ENCODE measurements around the gene AMZ2.

The AMZ2 gene

GRCh38 chr17:68299817-68300216, 52.0 kb downstream of the AMZ2 start:
- no peaks in the 10 kb centered on the region for H4K20me1 ChIP-seq (ENCODE audit: insufficient read depth, low read length)
- H3K79me2 ChIP-seq (ENCODE audit: insufficient read depth, low read length) = no peaks in the 10 kb centered on the region
- no peaks in the 10 kb centered on the region for H3K36me3 ChIP-seq (ENCODE audit: insufficient read depth, low read length)
- no peak overlapping the region for H3K4me3 ChIP-seq (ENCODE audit: low read depth, low read length, poor library complexity, severe bottlenecking)
- no peaks in the 10 kb centered on the region for H3K9me2 ChIP-seq (ENCODE audit: low read depth, low read length)
- H3K9me3 ChIP-seq (ENCODE audit: low read length) = no peaks in the 10 kb centered on the region
- H3K9ac ChIP-seq (ENCODE audit: low read length) = no peak overlapping the region
- H3K27ac ChIP-seq (ENCODE audit: low read depth, low read length, poor library complexity, severe bottlenecking) = no peak overlapping the region
- no peak overlapping the region for H3K4me2 ChIP-seq (ENCODE audit: low read length)
- H3F3A ChIP-seq (ENCODE audit: insufficient read depth, low read length) = no peaks in the 10 kb centered on the region
- no peaks in the 10 kb centered on the region for H3K27me3 ChIP-seq (ENCODE audit: insufficient read depth, low read length)
- H3K4me1 ChIP-seq (ENCODE audit: insufficient read depth, low read length, severe bottlenecking) = peaks cover 16% of the 10 kb centered on the region
- no peak for TF ChIP-seq EZH2 (IDR thresholded peaks at IDR 0.05; ENCODE audit: borderline replicate concordance, low read length)
- TF ChIP-seq, protein P1, sequence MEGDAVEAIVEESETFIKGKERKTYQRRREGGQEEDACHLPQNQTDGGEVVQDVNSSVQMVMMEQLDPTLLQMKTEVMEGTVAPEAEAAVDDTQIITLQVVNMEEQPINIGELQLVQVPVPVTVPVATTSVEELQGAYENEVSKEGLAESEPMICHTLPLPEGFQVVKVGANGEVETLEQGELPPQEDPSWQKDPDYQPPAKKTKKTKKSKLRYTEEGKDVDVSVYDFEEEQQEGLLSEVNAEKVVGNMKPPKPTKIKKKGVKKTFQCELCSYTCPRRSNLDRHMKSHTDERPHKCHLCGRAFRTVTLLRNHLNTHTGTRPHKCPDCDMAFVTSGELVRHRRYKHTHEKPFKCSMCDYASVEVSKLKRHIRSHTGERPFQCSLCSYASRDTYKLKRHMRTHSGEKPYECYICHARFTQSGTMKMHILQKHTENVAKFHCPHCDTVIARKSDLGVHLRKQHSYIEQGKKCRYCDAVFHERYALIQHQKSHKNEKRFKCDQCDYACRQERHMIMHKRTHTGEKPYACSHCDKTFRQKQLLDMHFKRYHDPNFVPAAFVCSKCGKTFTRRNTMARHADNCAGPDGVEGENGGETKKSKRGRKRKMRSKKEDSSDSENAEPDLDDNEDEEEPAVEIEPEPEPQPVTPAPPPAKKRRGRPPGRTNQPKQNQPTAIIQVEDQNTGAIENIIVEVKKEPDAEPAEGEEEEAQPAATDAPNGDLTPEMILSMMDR (IDR thresholded peaks at IDR 0.05; ENCODE audit: low read length) = no peak
- no peak overlapping the region for H2AFZ ChIP-seq (ENCODE audit: low read length)

DNA sequence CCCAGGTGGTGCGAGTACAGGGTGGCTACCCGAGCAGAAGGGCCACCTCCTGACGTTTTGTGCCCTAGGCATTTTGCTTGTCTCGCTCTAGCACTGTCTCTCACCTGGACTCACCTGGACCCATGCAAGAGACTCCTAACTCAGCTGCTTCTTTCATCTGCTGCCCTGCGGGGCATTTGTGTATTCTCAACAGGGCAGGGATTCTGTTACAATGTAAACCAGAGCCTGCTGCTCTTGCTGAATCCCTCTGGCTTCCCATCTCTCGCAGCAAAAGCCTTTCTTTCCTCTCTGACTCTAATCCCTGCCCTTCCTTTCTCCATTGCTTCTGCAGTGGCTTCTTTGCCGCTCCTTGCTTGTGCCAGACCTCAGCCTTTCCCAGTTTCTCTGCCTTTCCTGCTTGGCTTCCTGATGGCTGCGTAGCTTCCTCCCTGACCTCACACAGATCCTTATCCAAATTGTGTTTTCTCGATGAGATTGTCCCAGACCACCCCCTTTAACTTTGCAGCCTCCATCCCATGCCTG, 53.7 kb downstream of the AMZ2 start:
- Histone ChIP-seq H2AFZ (ENCODE audit: low read length) (no peak overlapping the region), H3K27ac (ENCODE audit: low read depth, low read length, poor library complexity, severe bottlenecking) (no peak overlapping the region), H3K4me1 (ENCODE audit: insufficient read depth, low read length, severe bottlenecking) (peaks cover 7% of the 10 kb centered on the region), H3F3A (ENCODE audit: insufficient read depth, low read length) (no peaks in the 10 kb centered on the region), H3K4me3 (ENCODE audit: low read depth, low read length, poor library complexity, severe bottlenecking) (no peak overlapping the region), H4K20me1 (ENCODE audit: insufficient read depth, low read length) (no peaks in the 10 kb centered on the region), H3K36me3 (ENCODE audit: insufficient read depth, low read length) (peaks cover 7% of the 10 kb centered on the region), H3K27me3 (ENCODE audit: insufficient read depth, low read length) (no peaks in the 10 kb centered on the region), H3K9ac (ENCODE audit: low read length) (no peak overlapping the region), H3K79me2 (ENCODE audit: insufficient read depth, low read length) (no peaks in the 10 kb centered on the region), H3K9me3 (ENCODE audit: low read length) (no peaks in the 10 kb centered on the region), H3K9me2 (ENCODE audit: low read depth, low read length) (no peaks in the 10 kb centered on the region), H3K4me2 (ENCODE audit: low read length) (no peak overlapping the region)
- no peak for TF ChIP-seq EZH2 (IDR thresholded peaks at IDR 0.05; ENCODE audit: borderline replicate concordance, low read length)
- TF ChIP-seq, protein P1 (IDR thresholded peaks at IDR 0.05; ENCODE audit: low read length) = no peak

DNA sequence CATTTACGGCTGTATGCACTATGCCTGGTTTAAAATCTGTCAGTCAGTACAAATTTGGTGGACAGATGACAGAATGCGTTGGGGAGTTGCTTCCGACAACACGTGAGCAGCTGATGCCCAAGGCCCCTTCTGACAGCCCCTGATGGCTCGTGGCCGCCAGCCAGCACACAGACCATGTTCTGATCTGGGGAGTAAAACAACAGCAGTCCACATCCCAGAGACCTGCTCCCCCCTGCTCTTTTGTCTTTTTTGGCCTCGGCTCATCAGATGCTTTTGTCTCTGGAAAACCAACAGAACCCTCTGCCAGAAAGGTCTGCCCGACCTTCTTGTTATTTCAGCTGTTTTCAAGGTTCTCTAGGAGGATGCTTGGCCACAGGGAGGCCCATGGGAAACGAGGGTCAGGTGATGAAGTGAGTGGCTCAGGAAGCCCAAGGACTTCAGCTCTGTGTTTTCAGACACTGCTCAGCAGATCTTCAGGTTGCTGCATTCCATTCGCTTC, 54.3 kb downstream of the AMZ2 start:
- H3K4me3 ChIP-seq (ENCODE audit: low read depth, low read length, poor library complexity, severe bottlenecking) = no peak overlapping the region
- H3K9ac ChIP-seq (ENCODE audit: low read length) = no peak overlapping the region
- peaks cover 13% of the 10 kb centered on the region for H3K36me3 ChIP-seq (ENCODE audit: insufficient read depth, low read length)
- H3K4me1 ChIP-seq (ENCODE audit: insufficient read depth, low read length, severe bottlenecking) = peaks cover under 1% of the 10 kb centered on the region
- H3K9me2 ChIP-seq (ENCODE audit: low read depth, low read length) = no peaks in the 10 kb centered on the region
- no peaks in the 10 kb centered on the region for H3K27me3 ChIP-seq (ENCODE audit: insufficient read depth, low read length)
- no peaks in the 10 kb centered on the region for H4K20me1 ChIP-seq (ENCODE audit: insufficient read depth, low read length)
- no peak overlapping the region for H3K4me2 ChIP-seq (ENCODE audit: low read length)
- H3F3A ChIP-seq (ENCODE audit: insufficient read depth, low read length) = no peaks in the 10 kb centered on the region
- no peak overlapping the region for H2AFZ ChIP-seq (ENCODE audit: low read length)
- H3K79me2 ChIP-seq (ENCODE audit: insufficient read depth, low read length) = no peaks in the 10 kb centered on the region
- TF ChIP-seq EZH2 (IDR thresholded peaks at IDR 0.05; ENCODE audit: borderline replicate concordance, low read length) = no peak
- TF ChIP-seq, protein P1 (IDR thresholded peaks at IDR 0.05; ENCODE audit: low read length) = no peak
- no peaks in the 10 kb centered on the region for H3K9me3 ChIP-seq (ENCODE audit: low read length)
- H3K27ac ChIP-seq (ENCODE audit: low read depth, low read length, poor library complexity, severe bottlenecking) = no peak overlapping the region

Data from OCI-LY1 (cell line).